Measurements from ENCODE around the gene GGTA1.
"Not testable (repeated sequence)": the region's sequence is repeated elsewhere in the genome, so short reads cannot be mapped to it uniquely, and the experiment has no call there.

GGTA1 gene

DNA sequence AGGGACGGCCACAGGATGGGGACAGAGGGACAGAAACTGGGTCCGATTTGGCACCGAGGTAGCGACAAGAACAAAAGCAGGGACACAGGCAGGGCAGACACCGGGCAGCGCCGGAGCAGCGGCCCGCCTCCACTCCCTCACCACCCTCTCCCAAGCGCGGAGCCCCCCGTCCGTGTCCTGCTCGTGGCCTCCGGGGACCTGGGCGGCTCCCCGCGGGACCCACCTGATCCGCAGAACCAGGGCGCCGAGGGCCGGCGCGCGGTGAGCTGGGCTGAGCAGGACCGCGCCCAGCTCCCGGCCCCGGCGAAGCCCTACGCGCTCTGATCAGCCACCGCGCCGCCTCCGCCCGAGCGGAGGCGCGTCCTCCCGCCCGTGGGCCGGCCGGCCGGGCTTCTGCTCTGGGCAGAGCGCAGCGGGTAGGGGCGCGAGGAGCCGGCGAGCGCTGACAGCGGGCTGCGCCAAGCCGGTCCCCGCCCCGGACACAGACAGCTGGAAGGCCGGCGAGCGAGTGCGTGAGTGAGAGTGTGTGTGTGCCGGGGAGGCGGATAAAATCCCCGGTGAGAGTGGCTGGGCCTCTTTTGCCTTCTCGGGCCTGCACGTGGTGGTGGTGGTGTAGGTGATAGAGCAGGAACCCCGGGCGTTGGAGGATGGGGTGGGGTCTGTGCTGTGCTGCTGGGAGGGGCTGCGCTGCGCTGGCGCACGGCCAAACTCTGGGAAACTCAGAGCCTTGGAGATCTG is at the start of gene GGTA1:
Gene GGTA1 (minus strand): TSS at position 418 of the 738 bp plus-strand sequence. CDS start 31,922 bp downstream, outside the sequence.
- peak in 1 of 2 experiments; percentile 5 for DNase-seq

DNA sequence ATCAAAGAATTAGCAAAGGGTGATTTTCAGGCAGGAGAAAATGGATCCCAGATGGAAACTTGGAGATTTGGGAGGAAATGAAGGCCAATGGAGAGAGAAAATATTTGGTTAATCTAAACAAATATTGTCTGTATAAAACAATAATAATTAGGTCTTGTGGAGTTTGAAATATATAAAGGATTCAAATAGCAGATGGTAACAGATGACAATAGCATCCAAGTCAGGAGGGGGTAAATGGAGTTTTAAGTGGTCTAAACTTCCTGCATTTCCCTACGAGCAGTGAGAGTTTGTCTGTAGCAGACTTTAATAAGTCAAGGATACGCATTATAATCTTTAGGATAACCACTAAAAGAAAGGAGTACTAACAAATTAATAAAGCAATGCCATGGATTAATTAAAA is 49.0 kb upstream of the GGTA1 start:
- DNase-seq = no peak

DNA sequence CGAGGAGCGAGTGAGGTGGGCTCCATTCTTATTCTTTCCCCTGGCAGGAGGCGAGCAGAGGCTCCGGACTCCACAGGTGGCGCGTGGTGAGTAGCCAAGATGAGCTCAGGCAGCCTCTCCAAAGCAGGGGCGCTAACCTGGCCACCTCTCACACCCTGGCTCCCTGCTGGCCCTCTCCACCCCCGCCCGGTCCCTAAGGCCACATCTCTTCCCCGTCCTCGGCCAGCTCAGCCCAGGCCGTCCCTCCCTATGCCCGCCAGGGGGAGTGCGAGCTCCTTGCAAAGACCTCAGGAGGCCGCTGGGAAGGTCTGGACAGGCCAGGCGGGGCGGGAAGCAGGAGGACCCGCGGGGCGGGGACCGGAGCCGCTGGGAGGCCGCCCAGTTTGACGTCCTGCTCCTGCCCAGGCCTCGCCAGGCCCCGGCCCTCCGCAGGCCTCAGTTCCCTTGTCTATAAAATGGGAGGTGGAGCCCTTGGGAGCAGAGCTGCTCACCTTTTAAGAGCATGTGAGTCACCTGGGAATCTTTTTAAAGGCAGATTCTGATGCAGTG is 46.3 kb upstream of the GGTA1 start:
- peak; percentile 91 to 93 for DNase-seq

DNA sequence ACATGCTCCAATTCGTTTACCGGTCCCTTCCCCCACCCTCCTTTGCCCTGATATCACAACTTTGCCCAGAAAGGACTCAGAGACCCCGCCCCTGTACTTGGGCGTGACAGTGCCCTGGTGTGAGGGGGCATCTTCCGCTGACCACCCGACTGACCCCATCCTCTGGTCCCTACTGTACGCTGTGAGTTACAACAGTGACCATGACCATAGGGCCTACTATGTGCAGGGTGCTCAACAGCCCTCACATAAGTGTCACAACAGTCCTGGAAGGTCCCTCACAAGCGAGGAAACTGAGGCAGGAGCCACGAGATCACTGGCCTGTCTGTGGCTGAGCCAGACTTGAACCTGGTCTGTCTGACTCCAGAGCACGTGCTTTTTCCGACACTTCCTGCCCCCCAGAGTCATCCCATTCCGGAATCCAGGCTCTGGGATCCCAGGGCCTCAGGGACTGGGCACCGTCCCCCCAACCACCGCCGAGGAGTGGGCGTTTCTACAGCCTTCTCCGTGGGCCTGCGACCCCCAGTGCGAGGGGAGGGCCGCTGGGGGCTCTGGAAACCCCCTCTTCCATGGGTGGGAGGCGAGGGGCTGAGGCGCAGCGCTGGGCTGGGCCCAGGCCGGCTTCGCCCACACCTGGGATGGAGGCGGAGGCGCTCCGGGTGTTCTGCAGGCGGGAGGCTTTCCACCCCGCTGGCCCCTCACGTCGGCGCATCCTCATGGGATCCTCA is 45.7 kb upstream of the GGTA1 start:
- DNase-seq = no peak

DNA sequence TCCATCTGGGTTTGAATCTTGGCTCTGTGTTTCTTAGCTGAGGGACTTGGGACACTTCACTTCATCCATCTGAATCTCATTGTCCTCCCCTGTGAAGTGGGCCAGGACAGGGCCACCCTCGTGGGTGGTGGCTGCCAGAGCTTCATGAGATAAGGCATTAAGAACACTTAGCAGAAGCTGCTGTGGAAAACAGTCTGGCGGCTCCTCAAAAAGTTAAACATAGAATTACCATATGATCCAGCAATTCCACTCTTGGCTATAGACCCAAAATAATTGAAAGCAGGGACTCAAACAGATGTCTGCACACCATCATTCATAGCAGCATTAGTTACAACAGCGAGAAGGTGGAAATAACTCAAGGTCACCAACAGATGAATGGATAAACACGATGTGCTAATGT is 42.4 kb upstream of the GGTA1 start:
- no peak for DNase-seq

DNA sequence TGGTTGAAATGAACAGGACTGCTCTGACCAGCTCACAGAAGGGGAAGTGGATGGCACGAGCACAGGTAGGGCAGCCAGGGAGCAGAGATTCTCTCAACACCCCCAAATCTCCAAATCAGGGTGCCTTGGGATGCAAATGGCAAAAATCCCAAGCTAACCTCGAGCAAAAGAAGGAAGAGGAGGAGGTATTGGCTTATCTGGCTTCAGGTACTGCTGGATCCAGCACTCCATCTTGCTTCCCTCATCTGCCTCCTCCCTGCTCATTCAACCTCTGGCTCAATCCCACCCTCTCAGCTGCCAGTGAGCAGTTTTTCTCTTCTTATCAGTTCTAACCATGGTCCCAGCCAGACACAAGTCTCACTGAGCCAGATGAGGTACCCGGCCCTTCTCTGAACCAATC is 41.6 kb upstream of the GGTA1 start:
- no peak for DNase-seq

DNA sequence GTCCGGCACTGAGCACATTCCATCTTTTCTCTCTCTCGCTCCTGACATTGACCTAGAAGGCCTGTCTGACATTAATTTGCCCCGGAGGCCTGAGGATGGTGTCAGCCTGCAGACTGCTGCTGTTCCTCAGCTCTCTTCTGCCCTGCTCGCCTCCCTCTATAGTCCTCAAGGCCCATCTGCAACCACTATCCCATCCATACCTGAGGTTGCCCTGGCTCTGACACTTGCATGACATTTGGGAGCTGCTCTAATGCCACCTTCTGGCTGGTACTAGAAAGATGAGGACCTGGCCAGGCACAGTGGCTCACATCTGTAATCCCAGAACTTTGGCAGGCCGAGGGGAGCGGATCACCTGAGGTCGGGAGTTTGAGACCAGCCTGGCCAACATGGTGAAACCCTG is 38.6 kb upstream of the GGTA1 start:
- DNase-seq = no peak

DNA sequence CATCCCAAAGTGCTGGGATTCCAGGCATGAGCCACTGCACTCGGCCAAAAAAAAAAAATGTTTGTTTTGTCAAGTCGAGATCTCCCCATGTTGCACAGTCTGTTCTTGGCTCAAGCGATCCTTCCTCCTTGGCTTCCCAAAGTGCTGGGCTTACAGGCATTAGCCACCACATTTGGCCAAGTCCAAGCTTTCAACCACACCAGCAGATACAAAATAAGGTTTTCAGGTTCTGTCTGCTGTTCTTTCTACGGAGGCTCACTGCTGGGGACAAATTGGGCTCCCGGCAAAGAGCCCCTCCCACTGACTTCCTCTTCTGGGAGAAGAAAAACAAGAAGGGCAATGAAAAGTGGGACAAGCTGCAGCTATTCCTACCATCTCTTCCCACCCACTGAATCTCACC is 37.6 kb upstream of the GGTA1 start:
- DNase-seq = no peak

DNA sequence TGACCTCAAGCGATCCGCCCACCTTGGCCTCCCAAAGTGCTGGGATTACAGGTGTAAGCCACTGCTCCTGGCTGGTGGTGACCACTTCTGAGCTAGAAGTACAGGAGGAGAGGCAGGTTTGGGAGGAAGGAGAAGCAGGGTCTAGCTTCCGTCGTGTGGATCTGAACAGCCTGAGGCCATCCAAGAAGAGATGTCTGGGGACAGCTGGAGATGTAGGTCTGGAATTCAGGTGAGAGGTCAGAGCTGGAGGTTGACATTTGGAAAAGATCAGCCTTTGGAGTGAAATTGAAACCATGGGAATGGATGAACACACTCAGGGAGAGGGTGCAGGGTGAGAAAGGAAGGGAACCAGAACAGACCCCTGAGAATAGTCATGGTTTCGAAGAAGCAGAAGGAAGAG is 33.2 kb upstream of the GGTA1 start:
- DNase-seq = no peak

DNA sequence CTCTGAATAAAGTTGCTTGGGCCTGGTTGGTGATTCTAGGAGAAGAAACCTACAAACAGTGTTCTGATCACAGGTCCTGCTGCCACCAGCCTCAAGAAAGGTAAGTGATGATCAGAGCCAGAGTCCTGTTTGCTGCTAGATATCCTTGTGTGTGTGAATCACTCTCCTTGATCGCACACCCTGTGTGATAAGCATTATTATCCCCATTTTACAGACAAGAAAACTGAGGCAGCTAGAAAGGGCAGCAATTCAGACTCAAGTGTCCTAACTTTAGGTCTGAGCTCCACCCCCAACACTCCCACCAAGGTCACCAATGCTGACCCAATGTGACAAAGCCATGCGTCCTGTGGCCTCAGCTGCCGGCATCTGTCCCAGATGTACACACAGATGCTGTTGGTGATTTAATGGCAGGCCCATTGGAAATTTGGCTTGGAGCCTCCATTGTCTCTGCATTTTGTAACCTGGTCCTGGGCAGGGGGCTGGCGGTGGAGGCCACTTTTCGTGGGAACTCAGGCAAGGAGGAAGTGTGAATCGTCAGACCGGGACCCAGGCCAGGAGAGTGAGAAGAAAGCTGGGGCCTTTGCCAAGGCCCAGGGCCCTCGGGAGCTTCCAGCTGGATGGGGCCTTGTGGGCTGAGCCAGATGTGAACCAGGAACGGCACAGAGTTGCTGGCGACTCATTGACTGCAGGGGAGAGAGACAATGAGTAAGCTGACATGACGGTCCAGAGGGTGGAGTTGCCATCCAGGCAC is 29.8 kb upstream of the GGTA1 start:
- DNase-seq = no peak

DNA sequence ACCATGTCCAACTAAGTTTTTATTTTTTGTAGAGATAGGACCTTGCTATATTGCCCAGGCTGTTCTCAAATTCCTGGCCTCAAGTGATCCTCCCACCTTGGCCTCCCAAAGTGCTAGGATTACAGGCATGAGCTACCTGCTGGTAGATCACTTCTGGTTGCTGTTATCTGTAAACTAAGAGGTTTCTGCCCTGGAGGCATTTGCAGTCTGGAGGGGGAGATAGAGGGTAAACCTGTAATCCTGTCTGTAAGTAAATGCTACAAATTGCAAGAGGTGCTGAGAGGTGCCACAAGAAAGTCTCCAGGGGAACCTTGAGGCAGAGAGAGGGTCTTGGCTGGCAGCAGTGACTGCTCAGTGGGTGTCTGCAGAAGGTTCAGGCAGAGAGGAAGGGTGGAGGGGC is 29.0 kb upstream of the GGTA1 start:
- no peak for DNase-seq

DNA sequence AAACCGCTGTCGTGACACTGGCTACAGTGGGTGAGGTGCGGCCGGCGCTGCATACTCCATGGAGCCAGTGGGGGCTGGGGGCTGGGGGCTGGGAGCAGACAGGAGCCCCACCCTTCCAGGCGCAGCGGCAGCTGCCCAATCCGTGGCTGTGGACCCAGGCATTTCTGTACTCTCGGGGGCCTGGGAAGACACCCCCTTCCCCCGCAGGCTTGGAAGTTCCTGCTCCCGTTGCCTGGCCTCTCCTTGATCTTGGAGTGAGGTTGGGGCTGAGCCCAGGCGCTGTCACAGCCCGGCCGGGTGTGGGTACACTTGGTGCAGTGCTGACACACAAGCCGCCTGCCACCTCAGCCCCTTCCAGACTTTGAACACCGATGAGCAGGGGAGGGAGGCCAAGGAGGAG is 27.7 kb upstream of the GGTA1 start:
- no peak for DNase-seq

DNA sequence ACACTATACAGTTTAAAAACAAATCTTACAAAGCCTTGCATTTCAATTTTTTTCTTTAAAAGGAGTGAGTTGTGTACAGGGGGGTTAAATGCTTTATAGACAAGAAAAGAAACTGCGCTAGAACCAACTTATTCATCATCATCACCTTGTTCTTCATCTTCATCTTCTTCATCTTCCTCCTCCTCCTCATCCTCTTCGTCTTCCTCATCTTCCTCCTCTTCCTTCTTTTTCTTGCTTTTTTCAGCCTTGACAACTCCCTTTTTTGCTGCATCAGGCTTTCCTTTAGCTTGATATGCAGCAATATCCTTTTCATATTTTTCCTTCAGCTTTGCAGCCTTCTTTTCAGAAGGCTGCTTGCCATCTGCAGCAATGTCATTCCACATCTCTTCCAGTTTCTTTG is 20.0 kb upstream of the GGTA1 start:
- not testable (repeated sequence) for DNase-seq

DNA sequence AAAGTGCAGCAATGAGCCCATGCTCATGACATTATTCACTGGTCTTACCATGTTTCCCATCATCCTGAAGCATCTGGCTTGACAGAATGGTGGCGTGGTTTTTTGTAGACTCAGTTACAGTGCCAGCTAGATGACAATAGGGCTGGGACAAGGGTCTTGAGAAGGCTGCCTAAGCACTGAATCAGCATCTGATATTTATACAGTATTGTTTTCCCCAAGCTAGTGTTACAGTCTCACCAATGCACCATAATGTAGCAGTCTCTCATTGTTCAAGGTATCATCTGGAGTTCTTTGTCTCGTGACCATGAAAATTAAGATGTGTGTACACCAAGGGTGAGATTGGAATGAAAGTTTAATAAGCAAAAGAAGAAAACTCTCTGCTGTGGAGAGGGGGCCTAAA is 19.0 kb upstream of the GGTA1 start:
- no peak for DNase-seq

DNA sequence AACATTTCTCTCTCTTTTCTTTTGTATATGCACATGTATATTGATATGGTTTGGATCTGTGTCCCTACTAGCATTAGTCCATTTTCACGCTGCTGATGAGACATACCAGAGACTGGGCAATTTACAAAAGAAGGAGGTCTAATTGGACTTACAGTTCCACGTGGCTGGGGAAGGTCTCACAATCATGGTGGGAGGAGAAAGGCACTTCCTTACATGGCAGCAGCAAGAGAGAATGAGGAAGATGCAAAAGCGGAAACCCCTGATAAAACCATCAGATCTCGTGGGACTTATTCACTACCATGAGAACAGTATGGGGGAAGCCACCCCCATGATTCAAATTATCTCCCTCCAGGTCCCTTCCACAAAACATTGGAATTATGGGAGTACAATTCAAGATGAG is 13.5 kb upstream of the GGTA1 start:
- not testable (repeated sequence) for DNase-seq

DNA sequence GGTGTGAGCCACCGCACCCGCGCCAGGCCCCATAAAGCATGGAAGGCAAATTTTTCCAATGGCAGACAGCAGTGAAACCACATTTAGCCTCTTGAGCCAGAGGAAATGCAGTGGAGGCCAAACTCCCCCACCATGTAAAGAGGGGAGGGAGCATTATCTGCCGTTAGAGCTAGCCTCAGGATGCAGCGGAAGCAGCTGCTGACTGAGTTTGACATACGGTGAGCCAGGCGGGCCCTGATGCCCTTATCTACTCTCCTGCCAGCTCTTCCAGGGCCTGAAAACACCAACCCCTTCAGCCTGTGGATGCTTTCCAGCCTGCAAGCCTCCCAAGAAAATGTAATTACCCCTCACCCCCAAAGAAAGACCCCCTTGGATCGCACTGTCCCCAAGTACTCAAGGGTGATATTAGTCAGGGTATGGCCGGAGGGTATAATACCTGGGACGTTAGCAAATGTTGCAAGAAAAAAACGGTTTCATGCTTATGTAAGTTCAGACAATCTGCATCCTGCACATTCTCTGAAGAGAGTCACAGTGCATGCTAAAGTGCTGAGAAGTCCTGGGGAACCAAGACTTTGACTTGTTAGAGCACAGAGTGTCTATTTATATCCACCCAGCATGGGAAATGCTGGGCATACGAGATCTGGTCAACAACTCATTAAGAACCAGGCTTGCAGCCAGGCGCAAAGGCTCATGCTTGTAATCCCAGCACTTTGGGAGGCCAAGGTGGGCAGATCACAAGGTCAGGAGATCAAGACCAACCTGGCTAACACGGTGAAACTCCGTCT is 11.3 kb upstream of the GGTA1 start:
- no peak for DNase-seq

DNA sequence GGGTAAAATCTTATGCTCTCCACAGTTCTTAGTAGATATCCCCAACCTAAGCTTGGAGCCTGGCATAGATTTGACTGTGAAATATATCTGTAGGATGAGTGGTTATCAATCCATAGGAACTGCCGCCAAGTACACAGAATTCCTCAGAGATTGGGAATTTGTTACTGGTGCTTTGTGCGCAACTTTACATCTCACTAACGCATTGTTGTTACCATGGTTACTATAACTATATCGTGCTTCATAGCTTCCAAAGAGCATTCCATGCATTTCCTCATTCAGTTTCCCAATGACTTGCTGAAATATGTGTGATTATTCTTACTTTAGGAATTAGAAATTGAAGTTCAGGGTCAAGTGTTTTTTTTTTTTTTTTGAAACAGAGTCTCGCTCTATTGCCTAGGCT is 9.5 kb upstream of the GGTA1 start:
- no peak for DNase-seq

DNA sequence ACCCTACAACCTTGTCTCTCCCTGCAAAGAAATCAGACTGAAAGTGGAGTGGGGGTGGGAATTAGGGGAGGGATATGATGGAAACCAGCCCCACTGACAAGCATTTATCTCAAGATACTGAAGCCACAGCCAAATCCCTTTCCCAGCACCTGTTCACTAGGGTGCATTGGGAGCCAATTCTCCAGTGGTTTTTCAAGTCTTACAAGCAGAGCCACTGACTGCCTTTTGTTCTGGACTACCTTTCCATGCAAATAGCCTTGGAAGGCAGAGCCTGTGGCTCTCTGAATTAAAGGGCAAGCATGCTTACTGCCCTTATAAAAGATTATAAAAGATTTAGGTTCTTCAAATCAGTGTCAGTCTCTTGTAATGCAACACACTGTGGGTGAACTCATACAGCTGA is 8.8 kb upstream of the GGTA1 start:
- DNase-seq = no peak

DNA sequence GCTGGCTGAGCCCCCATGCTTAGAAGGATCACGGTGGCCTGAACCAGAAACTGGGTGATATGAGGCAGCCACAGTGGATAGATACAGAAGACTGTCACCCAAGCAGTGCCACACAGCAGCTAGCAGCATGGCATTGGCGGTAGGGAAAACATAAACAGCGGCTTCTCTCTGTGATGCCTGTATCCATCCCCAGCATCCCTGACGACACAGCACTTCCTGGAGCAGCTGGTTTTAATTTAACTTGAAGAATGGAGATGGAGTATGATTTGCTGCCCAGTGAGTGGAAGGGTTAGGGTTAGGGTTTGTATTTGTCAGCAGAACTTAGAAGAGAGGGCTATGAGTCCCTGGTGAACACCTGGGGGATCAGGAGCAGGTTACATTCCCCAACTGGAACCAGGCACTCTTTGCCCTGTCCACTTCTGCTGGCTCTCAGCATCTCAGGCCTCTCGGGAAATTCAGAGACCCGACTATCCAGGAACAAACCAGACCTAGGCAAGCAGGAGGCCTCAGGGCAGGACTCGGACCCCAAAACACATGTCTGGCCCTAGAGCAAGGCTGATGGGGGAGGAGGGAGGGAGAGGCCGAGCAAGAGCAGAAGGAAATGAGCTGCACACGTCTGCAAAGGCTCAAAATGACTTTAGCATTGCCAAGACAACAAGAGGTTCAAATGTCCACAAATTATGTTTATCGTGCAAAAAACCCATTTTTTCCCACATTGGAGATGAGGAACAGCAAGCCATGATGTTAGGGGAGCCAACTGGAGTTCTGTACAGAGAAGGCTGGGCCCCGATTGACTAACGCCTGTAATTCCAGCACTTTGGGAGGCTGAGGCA is 6.5 kb upstream of the GGTA1 start:
- DNase-seq = no peak

DNA sequence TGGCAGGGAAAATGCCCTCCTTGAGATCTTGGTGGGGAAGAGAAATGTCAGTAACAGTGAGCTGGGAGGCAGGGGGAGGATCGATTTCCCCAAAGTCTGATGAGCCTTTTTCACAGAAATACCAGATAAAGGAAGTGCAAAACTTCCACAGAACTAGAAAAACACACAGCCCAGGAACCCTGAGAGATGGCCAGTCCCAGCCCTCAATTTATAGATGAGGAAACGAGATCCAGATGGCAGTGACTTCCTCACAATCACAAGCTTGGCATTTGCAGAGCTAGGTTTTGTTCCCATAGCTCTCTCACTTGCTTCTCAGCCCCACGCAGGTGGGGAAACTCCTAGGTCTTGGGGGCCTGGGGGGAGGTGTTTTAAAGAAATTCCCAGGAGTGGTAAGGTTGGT is 3.8 kb upstream of the GGTA1 start:
- DNase-seq = no peak

DNA sequence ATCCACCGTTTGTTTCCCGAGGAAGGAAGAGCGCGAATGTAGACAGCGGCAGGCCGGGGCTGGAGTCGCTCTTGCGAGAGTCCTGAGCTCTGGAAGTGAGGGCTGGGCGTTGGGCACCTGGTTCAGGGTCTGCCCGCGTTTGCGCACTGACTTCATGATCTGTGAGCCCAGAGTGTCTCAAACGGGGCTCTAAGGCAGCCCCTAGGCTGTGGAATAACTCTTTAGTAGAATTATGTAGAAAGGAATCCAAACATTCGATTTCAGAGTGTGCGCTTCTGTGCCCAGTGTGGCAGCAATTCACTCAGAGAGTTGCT is 478 bp upstream of the GGTA1 start:
- no peak for DNase-seq

DNA sequence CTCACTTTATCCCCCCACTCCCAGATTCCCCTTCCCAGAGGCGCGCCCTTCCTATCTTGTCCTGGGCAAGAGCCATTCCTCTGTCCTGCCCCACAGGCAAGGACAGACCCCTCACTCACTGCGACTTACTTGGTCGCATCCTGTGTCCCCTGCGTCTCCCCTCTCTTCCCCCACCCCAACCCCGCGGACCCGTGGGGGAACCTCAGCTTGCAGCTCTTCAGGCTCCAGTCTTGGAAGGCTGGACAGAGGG is 542 bp downstream of the GGTA1 start:
- no peak for DNase-seq
